Measurements from ENCODE around the gene SUSD2.
"Not testable (repeated sequence)": the region's sequence is repeated elsewhere in the genome, so short reads cannot be mapped to it uniquely, and the experiment has no call there.

Gene SUSD2

GRCh38 chr22:24191893-24192292 lies 10.6 kb downstream of the SUSD2 start:
- H3K4me3 ChIP-seq (replicated peaks; ENCODE audit: low read depth, low read length): no peak overlapping the region
- TF ChIP-seq CTCF (IDR thresholded peaks at IDR 0.05; ENCODE audit: low read depth, low read length, missing control alignments): no peak
- DNase-seq (ENCODE audit: extremely low read depth, low read depth): no peak

GRCh38 chr22:24198682-24199052 lies 17.4 kb downstream of the SUSD2 start:
- TF ChIP-seq CTCF (IDR thresholded peaks at IDR 0.05; ENCODE audit: low read depth, low read length, missing control alignments): no peak
- no peak overlapping the region for H3K4me3 ChIP-seq (replicated peaks; ENCODE audit: low read depth, low read length)
- no peak for DNase-seq (ENCODE audit: extremely low read depth, low read depth)

GRCh38 chr22:24200619-24201212 lies 19.4 kb downstream of the SUSD2 start:
- H3K4me3 ChIP-seq (replicated peaks; ENCODE audit: low read depth, low read length): no peak overlapping the region
- no peak for TF ChIP-seq CTCF (IDR thresholded peaks at IDR 0.05; ENCODE audit: low read depth, low read length, missing control alignments)
- DNase-seq (ENCODE audit: extremely low read depth, low read depth): no peak

GRCh38 chr22:24201681-24202614 lies 20.7 kb downstream of the SUSD2 start:
- no peak for TF ChIP-seq CTCF (IDR thresholded peaks at IDR 0.05; ENCODE audit: low read depth, low read length, missing control alignments)
- H3K4me3 ChIP-seq (replicated peaks; ENCODE audit: low read depth, low read length): no peak overlapping the region
- DNase-seq (ENCODE audit: extremely low read depth, low read depth): no peak

- H3K4me3 ChIP-seq (replicated peaks; ENCODE audit: low read depth, low read length); DNase-seq (ENCODE audit: extremely low read depth, low read depth): not testable (repeated sequence)
Measured at GRCh38 chr22:24203856-24204255, 22.6 kb downstream of the SUSD2 start.

GRCh38 chr22:24205438-24206195 lies 24.3 kb downstream of the SUSD2 start:
- H3K4me3 ChIP-seq (replicated peaks; ENCODE audit: low read depth, low read length): no peak overlapping the region
- no peak for DNase-seq (ENCODE audit: extremely low read depth, low read depth)

GRCh38 chr22:24206460-24207263 lies 25.4 kb downstream of the SUSD2 start:
- not testable (repeated sequence) for H3K4me3 ChIP-seq (replicated peaks; ENCODE audit: low read depth, low read length); DNase-seq (ENCODE audit: extremely low read depth, low read depth)

More at GRCh38 chr22:24205438-24206195, 24.3 kb downstream of the SUSD2 start:
- TF ChIP-seq CTCF (IDR thresholded peaks at IDR 0.05; ENCODE audit: low read depth, low read length, missing control alignments): no peak

Measured in HFF-Myc (cell line).